Measurements from ENCODE around the gene GNG2. TPM values are rescaled to one million over a fixed set of nuclear protein-coding genes. Genes with fewer than 3 reads are reported as not detected.

The GNG2 gene
- total and polyA plus RNA-seq, 2 donors (not counting 1 experiment from before 2014, with no cell fraction given) = 21.1 to 21.5 TPM

DNA sequence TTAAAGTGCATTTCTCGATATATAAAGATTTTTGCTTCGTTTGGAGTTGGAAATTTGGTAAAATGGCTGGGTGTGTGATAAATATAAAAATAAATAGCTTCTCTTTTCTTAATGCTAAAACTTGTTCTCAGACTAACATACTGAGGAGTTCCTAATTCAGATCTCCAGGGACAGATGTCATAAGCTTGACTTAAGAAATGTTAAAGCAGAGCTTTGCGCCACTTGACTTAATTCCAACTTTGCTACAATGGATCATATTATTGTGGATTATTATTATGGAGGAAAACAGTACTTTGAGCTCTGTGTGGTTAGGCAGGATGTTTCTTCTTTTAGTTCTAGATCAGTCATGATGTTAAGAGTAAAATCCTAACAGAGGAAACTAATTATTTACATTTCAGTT is 33.8 kb downstream of the GNG2 start:
- Histone ChIP-seq H2AFZ (ENCODE audit: low read length) (no peak overlapping the region), H3K9me3 (ENCODE audit: control insufficient read depth, insufficient read depth, low read depth, low read length) (no peaks in the 10 kb centered on the region), H4K20me1 (ENCODE audit: control insufficient read depth, extremely low read depth, insufficient read depth, low read length) (no peaks in the 10 kb centered on the region), H3K4me1 (ENCODE audit: control insufficient read depth, extremely low read depth, insufficient read depth, low read length) (no peaks in the 10 kb centered on the region), H3K27ac (ENCODE audit: insufficient read depth, low read length) (no peak overlapping the region), H3K36me3 (ENCODE audit: control insufficient read depth, insufficient read depth, low read length) (no peaks in the 10 kb centered on the region), H3K4me3 (replicated peaks in 1 of 4; ENCODE audit: control extremely low read depth in 1 of 4, insufficient read depth in 1 of 4, low read depth in 3 of 4, low read length in 4 of 4) (no peak overlapping the region), H3K4me2 (ENCODE audit: extremely low read depth, insufficient read depth, low read length) (no peak overlapping the region), H3K27me3 (ENCODE audit: control insufficient read depth, insufficient read depth, low read length) (no peaks in the 10 kb centered on the region), H3K79me2 (ENCODE audit: control insufficient read depth, insufficient read depth, low read length) (no peaks in the 10 kb centered on the region), H3K9ac (ENCODE audit: insufficient read depth, low read length) (no peak overlapping the region)
- no peak for DNase-seq (ENCODE audit: low read depth in 2 of 2)
- TF ChIP-seq EZH2 (IDR thresholded peaks at IDR 0.05; ENCODE audit: low read length, missing control alignments) = no peak
- TF ChIP-seq, protein P1, sequence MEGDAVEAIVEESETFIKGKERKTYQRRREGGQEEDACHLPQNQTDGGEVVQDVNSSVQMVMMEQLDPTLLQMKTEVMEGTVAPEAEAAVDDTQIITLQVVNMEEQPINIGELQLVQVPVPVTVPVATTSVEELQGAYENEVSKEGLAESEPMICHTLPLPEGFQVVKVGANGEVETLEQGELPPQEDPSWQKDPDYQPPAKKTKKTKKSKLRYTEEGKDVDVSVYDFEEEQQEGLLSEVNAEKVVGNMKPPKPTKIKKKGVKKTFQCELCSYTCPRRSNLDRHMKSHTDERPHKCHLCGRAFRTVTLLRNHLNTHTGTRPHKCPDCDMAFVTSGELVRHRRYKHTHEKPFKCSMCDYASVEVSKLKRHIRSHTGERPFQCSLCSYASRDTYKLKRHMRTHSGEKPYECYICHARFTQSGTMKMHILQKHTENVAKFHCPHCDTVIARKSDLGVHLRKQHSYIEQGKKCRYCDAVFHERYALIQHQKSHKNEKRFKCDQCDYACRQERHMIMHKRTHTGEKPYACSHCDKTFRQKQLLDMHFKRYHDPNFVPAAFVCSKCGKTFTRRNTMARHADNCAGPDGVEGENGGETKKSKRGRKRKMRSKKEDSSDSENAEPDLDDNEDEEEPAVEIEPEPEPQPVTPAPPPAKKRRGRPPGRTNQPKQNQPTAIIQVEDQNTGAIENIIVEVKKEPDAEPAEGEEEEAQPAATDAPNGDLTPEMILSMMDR (conservative IDR thresholded peaks at IDR 0.05 in 1 of 2, IDR thresholded peaks at IDR 0.05 in 1 of 2; ENCODE audit: low read depth in 1 of 2, low read length in 2 of 2) = no peak

DNA sequence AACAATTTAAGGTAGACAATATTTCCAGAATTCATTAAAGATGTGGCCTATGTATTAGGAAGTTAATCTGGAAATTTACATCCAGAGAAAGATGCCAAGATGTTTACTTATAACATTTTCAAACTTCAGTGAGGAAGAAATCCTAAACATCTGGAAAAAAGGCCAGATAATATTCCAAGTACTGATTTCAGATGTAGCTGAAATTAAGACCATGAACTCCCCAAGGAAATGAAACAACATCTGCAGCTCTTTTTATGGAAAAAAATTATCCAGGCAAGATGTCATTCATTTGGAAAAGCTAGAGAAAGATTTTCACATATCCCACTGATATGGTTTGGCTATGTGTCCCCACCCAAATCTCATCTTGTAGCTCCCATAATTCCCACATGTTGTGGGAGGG is 35.0 kb downstream of the GNG2 start:
- no peaks in the 10 kb centered on the region for H3K9me3 ChIP-seq (ENCODE audit: control insufficient read depth, insufficient read depth, low read depth, low read length)
- no peak overlapping the region for H3K9ac ChIP-seq (ENCODE audit: insufficient read depth, low read length)
- no peak overlapping the region for H2AFZ ChIP-seq (ENCODE audit: low read length)
- H3K27me3 ChIP-seq (ENCODE audit: control insufficient read depth, insufficient read depth, low read length) = no peaks in the 10 kb centered on the region
- no peaks in the 10 kb centered on the region for H4K20me1 ChIP-seq (ENCODE audit: control insufficient read depth, extremely low read depth, insufficient read depth, low read length)
- H3K36me3 ChIP-seq (ENCODE audit: control insufficient read depth, insufficient read depth, low read length) = no peaks in the 10 kb centered on the region
- no peak overlapping the region for H3K4me3 ChIP-seq (replicated peaks in 1 of 4; ENCODE audit: control extremely low read depth in 1 of 4, insufficient read depth in 1 of 4, low read depth in 3 of 4, low read length in 4 of 4)
- TF ChIP-seq, protein P1 (conservative IDR thresholded peaks at IDR 0.05 in 1 of 2, IDR thresholded peaks at IDR 0.05 in 1 of 2; ENCODE audit: low read depth in 1 of 2, low read length in 2 of 2) = no peak
- no peak for TF ChIP-seq EZH2 (IDR thresholded peaks at IDR 0.05; ENCODE audit: low read length, missing control alignments)
- no peak overlapping the region for H3K27ac ChIP-seq (ENCODE audit: insufficient read depth, low read length)
- H3K4me2 ChIP-seq (ENCODE audit: extremely low read depth, insufficient read depth, low read length) = no peak overlapping the region
- no peaks in the 10 kb centered on the region for H3K79me2 ChIP-seq (ENCODE audit: control insufficient read depth, insufficient read depth, low read length)
- H3K4me1 ChIP-seq (ENCODE audit: control insufficient read depth, extremely low read depth, insufficient read depth, low read length) = no peaks in the 10 kb centered on the region
- DNase-seq (ENCODE audit: low read depth in 2 of 2) = no peak

- H3K79me2 ChIP-seq (ENCODE audit: control insufficient read depth, insufficient read depth, low read length) = no peaks in the 10 kb centered on the region
- no peak for DNase-seq (ENCODE audit: low read depth in 2 of 2)
Measured at GRCh38 chr14:51897791-51898355, 37.5 kb downstream of the GNG2 start.

More at GRCh38 chr14:51897791-51898355, 37.5 kb downstream of the GNG2 start:
- TF ChIP-seq EZH2 (IDR thresholded peaks at IDR 0.05; ENCODE audit: low read length, missing control alignments) = no peak
- TF ChIP-seq, protein P1 (conservative IDR thresholded peaks at IDR 0.05 in 1 of 2, IDR thresholded peaks at IDR 0.05 in 1 of 2; ENCODE audit: low read depth in 1 of 2, low read length in 2 of 2) = no peak
- Histone ChIP-seq H3K9me3 (ENCODE audit: control insufficient read depth, insufficient read depth, low read depth, low read length) (no peaks in the 10 kb centered on the region), H3K27me3 (ENCODE audit: control insufficient read depth, insufficient read depth, low read length) (no peaks in the 10 kb centered on the region), H3K27ac (ENCODE audit: insufficient read depth, low read length) (no peak overlapping the region), H4K20me1 (ENCODE audit: control insufficient read depth, extremely low read depth, insufficient read depth, low read length) (no peaks in the 10 kb centered on the region), H3K36me3 (ENCODE audit: control insufficient read depth, insufficient read depth, low read length) (no peaks in the 10 kb centered on the region), H2AFZ (ENCODE audit: low read length) (no peak overlapping the region), H3K4me2 (ENCODE audit: extremely low read depth, insufficient read depth, low read length) (no peak overlapping the region), H3K4me1 (ENCODE audit: control insufficient read depth, extremely low read depth, insufficient read depth, low read length) (no peaks in the 10 kb centered on the region), H3K9ac (ENCODE audit: insufficient read depth, low read length) (no peak overlapping the region), H3K4me3 (replicated peaks in 1 of 4; ENCODE audit: control extremely low read depth in 1 of 4, insufficient read depth in 1 of 4, low read depth in 3 of 4, low read length in 4 of 4) (no peak overlapping the region)
